K562 (cell line): ENCODE measurements around the gene UQCRHL. TPM values are rescaled to one million over a fixed set of nuclear protein-coding genes. Genes with fewer than 3 reads are reported as not detected.
A peak's percentile ranks its signal among the peaks of the same experiment; 100 is the strongest.

Experiments used
- ASH1L ChIP-seq: fragments of 450-650 bp; IDR thresholded peaks from 2 replicates; pipeline ENCODE4 v1.6.1; 2018; ENCODE audit warnings: borderline replicate concordance, mild to moderate bottlenecking, low read depth; ENCODE audit not compliant: partially characterized antibody
- ATF3 ChIP-seq, 2 experiments: fragments of 450-650 bp in 1 of 2; sonication (generic) in 1 of 2; formaldehyde crosslinking in 1 of 2; IDR thresholded peaks in 1 of 2; conservative IDR thresholded peaks in 1 of 2; 2 replicates each; pipeline versions ENCODE4 v1.6.1 to v1.8.1; 2016 to 2023; ENCODE audit warnings: mild to moderate bottlenecking in 2 of 2, moderate library complexity in 2 of 2, inconsistent platforms in 1 of 2, missing genetic modification reagents in 1 of 2
- CCAR2 ChIP-seq: fragments of 200-400 bp; formaldehyde crosslinking; IDR thresholded peaks from 2 replicates; pipeline ENCODE4 v1.6.1; 2017; ENCODE audit warnings: mild to moderate bottlenecking, low read depth, low read length
- CHD2 ChIP-seq: IDR thresholded peaks from 2 replicates; pipeline ENCODE4 v1.6.1; 2011; ENCODE audit warnings: low read depth, low read length
- CREM ChIP-seq: IDR thresholded peaks from 2 replicates; pipeline ENCODE4 v1.6.1; 2014; ENCODE audit warnings: antibody characterized with exemption, low read depth
- CSDE1 ChIP-seq, 2 experiments: fragments of 450-650 bp; IDR thresholded peaks; 2 replicates each; pipeline ENCODE4 v1.6.1; 2016; ENCODE audit warnings: mild to moderate bottlenecking in 1 of 2
- ETS1 ChIP-seq: conservative IDR thresholded peaks from 2 replicates; pipeline ENCODE4 v1.6.1; 2011; ENCODE audit warnings: low read depth, mild to moderate bottlenecking, low read length; ENCODE audit not compliant: control insufficient read depth
- ETS2 ChIP-seq: IDR thresholded peaks from 2 replicates; pipeline ENCODE4 v1.6.1; 2016; ENCODE audit warnings: borderline replicate concordance, missing genetic modification characterization, mild to moderate bottlenecking, moderate library complexity, missing compliant biosample characterization; ENCODE audit not compliant: poor library complexity, severe bottlenecking
- ETV5 ChIP-seq: sonication (generic); formaldehyde crosslinking; IDR thresholded peaks from 2 replicates; pipeline ENCODE4 v1.4.0; 2020; ENCODE audit warnings: low read depth, mild to moderate bottlenecking, missing genetic modification reagents
- HDGF ChIP-seq: fragments of 450-650 bp; IDR thresholded peaks from 2 replicates; pipeline ENCODE4 v1.6.1; 2016
- HLTF ChIP-seq: fragments of 450-650 bp; IDR thresholded peaks from 2 replicates; pipeline ENCODE4 v1.6.1; 2016
- JUN ChIP-seq, 2 experiments: sonication (generic) in 1 of 2; formaldehyde crosslinking in 1 of 2; IDR thresholded peaks; 2 replicates each; pipeline versions ENCODE4 v1.6.1 to v1.8.0; 2012 to 2022; ENCODE audit warnings: borderline replicate concordance in 2 of 2, mild to moderate bottlenecking in 2 of 2, improper control_type of control experiment in 1 of 2, low read depth in 1 of 2, low read length in 1 of 2, missing genetic modification reagents in 1 of 2
- MTA3 ChIP-seq: fragments of 450-650 bp; formaldehyde crosslinking; IDR thresholded peaks from 2 replicates; pipeline ENCODE4 v1.6.1; 2017; ENCODE audit warnings: mild to moderate bottlenecking, borderline replicate concordance
- MYNN ChIP-seq, 2 experiments: sonication (generic); formaldehyde crosslinking in 1 of 2; IDR thresholded peaks; 2 replicates each; pipeline versions ENCODE4 v1.5.0 to v1.6.1; 2016 to 2020; ENCODE audit warnings: antibody characterized with exemption in 1 of 2, missing genetic modification reagents in 1 of 2
- RBM15 ChIP-seq: fragments of 200-400 bp; formaldehyde crosslinking; IDR thresholded peaks from 2 replicates; pipeline ENCODE4 v1.6.1; 2018; ENCODE audit warnings: mild to moderate bottlenecking, low read length, moderate library complexity; ENCODE audit not compliant: insufficient read depth
- RFX5 ChIP-seq: IDR thresholded peaks from 2 replicates; pipeline ENCODE4 v1.6.1; 2011; ENCODE audit warnings: low read depth, mild to moderate bottlenecking, improper control_type of control experiment, low read length
- SPI1 ChIP-seq: IDR thresholded peaks from 2 replicates; pipeline ENCODE4 v1.6.1; 2011; ENCODE audit warnings: low read depth, low read length, control low read depth, borderline replicate concordance
- ZNF24 ChIP-seq: fragments of 450-650 bp; IDR thresholded peaks from 2 replicates; pipeline ENCODE4 v1.6.1; 2016
- ZNF274 ChIP-seq: IDR thresholded peaks from 2 replicates; pipeline ENCODE4 v1.6.1; 2011; ENCODE audit warnings: low read depth, mild to moderate bottlenecking, low read length, moderate library complexity, borderline replicate concordance
- polyA plus RNA-seq, 8 experiments: library from polyadenylated mRNA; depleted of rRNA in 4 of 8; stranded (reverse) in 5 of 8; unstranded in 3 of 8; fragments of >200 nt; fragmentation: Nextera tagmentation in 2 of 8; fragmentation: Illumina TruSeq in 1 of 8; extraction: Ambion mirVana in 2 of 8; extraction: Trizol in 1 of 8; gene quantifications; 2 replicates each; pipeline versions ENCODE4 v1.2.1 to v1.2.3, GENCODE V29; 2011 to 2014; ENCODE audit warnings: inconsistent platforms in 1 of 8, missing spikeins in 1 of 8
- total RNA-seq, 7 experiments: library from RNA; depleted of rRNA in 6 of 7; stranded (reverse); fragments of >200 nt in 6 of 7; fragmentation: Illumina TruSeq in 2 of 7; extraction: Trizol in 2 of 7; gene quantifications; 2 replicates each; pipeline versions ENCODE4 v1.2.1 to v1.2.3, GENCODE V29; 2011 to 2021; ENCODE audit warnings: low replicate concordance in 1 of 7
- TF ChIP-seq, protein P1 (sequence below): sonication (generic); formaldehyde crosslinking; IDR thresholded peaks from 2 replicates; pipeline ENCODE4 v1.8.1; 2023; ENCODE audit warnings: missing genetic modification reagents, mild to moderate bottlenecking, borderline replicate concordance

UQCRHL gene
- total and polyA plus RNA-seq, 9 of the 15 experiments (the other 6 are each of a cell fraction or from before 2014, with no cell fraction given), result 5.1 to 41.3 (median 21.8) TPM

DNA sequence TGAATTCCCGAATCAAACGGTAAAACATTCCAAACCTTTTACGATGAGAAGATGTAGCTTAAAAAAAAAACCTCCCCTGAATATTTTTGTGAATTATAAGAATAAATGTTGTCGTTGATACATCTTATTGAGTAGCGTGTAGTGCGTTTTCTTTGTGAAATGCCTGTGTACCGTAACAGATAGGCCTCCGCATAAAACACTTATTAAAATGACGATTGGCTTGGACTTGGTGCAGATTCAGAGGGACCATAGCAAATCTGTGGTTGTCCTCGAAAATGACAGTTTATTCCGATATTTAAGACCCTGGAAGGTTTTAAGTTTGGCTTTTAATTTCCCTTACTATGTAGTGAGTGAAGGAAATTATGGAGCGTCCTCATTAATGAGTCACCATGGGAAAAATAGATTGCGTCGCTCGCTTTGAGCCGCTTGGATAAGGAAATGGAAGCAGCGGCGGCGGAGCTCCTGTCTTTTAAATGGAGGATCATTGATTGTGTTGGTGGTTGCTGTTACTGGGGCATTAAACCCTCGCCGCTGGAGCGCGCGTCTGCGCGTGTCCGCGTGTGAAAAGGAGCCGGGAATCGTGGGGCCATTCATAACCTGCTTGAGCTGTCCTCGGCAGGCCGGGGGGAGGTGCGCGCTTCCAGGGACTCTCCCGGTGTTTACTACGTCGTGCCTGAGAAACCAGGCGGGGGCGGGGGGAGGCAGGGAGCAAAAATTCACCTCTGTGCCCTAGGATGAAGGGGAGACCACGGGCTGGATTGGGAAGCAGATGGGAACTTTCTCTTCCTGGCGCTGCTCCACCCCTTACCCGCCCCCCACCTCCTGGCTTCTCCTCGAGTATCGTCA is 41.7 kb upstream of the UQCRHL start (continued):
- peak; percentile 86 for TF ChIP-seq ATF3 (IDR thresholded peaks at IDR 0.05)
- peak; percentile 74; the same call in 1 of the 2 replicates for TF ChIP-seq ATF3 (CRISPR knock-in tag; conservative IDR thresholded peaks at IDR 0.05)
- 0 out of 2 replicates have a peak, but pooled peaks have one; percentile 25 for TF ChIP-seq ETV5 (CRISPR knock-in tag)
- no peak for TF ChIP-seq ZNF274
- TF ChIP-seq CSDE1 (IDR thresholded peaks at IDR 0.05), result 0 out of 4 replicates have a peak, but pooled peaks of 1 of the 2 experiments have one; percentile 27
- no peak for TF ChIP-seq RBM15
- TF ChIP-seq ETS1, result peak; percentile 52; the same call in 1 of the 2 replicates
- no peak; the same call in 1 of the 2 replicates for TF ChIP-seq MTA3
- TF ChIP-seq JUN (IDR thresholded peaks at IDR 0.05; ENCODE audit: borderline replicate concordance, low read depth, low read length), result peak; percentile 50; the same call in 1 of the 2 replicates
- TF ChIP-seq JUN (CRISPR knock-in tag; IDR thresholded peaks at IDR 0.05; ENCODE audit: borderline replicate concordance), result no peak
- TF ChIP-seq CREM, result peak; percentile 34
- no peak for TF ChIP-seq SPI1
- TF ChIP-seq MYNN (IDR thresholded peaks at IDR 0.05), result no peak
- no peak for TF ChIP-seq MYNN (CRISPR knock-in tag; IDR thresholded peaks at IDR 0.05)
- TF ChIP-seq CCAR2, result no peak
- TF ChIP-seq ASH1L, result no peak
- no peak for TF ChIP-seq RFX5
- TF ChIP-seq, protein P1, sequence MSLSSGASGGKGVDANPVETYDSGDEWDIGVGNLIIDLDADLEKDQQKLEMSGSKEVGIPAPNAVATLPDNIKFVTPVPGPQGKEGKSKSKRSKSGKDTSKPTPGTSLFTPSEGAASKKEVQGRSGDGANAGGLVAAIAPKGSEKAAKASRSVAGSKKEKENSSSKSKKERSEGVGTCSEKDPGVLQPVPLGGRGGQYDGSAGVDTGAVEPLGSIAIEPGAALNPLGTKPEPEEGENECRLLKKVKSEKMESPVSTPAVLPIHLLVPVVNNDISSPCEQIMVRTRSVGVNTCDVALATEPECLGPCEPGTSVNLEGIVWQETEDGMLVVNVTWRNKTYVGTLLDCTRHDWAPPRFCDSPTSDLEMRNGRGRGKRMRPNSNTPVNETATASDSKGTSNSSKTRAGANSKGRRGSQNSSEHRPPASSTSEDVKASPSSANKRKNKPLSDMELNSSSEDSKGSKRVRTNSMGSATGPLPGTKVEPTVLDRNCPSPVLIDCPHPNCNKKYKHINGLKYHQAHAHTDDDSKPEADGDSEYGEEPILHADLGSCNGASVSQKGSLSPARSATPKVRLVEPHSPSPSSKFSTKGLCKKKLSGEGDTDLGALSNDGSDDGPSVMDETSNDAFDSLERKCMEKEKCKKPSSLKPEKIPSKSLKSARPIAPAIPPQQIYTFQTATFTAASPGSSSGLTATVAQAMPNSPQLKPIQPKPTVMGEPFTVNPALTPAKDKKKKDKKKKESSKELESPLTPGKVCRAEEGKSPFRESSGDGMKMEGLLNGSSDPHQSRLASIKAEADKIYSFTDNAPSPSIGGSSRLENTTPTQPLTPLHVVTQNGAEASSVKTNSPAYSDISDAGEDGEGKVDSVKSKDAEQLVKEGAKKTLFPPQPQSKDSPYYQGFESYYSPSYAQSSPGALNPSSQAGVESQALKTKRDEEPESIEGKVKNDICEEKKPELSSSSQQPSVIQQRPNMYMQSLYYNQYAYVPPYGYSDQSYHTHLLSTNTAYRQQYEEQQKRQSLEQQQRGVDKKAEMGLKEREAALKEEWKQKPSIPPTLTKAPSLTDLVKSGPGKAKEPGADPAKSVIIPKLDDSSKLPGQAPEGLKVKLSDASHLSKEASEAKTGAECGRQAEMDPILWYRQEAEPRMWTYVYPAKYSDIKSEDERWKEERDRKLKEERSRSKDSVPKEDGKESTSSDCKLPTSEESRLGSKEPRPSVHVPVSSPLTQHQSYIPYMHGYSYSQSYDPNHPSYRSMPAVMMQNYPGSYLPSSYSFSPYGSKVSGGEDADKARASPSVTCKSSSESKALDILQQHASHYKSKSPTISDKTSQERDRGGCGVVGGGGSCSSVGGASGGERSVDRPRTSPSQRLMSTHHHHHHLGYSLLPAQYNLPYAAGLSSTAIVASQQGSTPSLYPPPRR, result no peak; the same call in 1 of the 2 replicates
- TF ChIP-seq HLTF, result no peak
- no peak for TF ChIP-seq HDGF
- no peak for TF ChIP-seq ETS2
- TF ChIP-seq CHD2, result no peak
- no peak for TF ChIP-seq ZNF24
